T-helper 9 cell (primary cell): ENCODE measurements around the gene PLOD1.
"Not testable (repeated sequence)": the region's sequence is repeated elsewhere in the genome, so short reads cannot be mapped to it uniquely, and the experiment has no call there.

Experiments used
- DNase-seq: peaks from one replicate; pipeline ENCODE4 v3.0.0-alpha.2; 2020
- total RNA-seq, 2 donors: gene quantifications; one replicate each; lab custom pipeline; 2026; lab: John Stamatoyannopoulos, UW

The PLOD1 gene
- 0.72 to 4.3 reads per million in 2 donors for total RNA-seq

GRCh38 chr1:11934302-11935056 lies at the start of gene PLOD1:
TSS of gene PLOD1 (plus strand) at chr1:11934717. CDS start at chr1:11934780, 63 bp downstream.
- DNase-seq, result peak; percentile 85

GRCh38 chr1:11885916-11886315 lies 48.6 kb upstream of the PLOD1 start:
- DNase-seq, result no peak

- no peak for DNase-seq
Observed at GRCh38 chr1:11886986-11887665, 47.4 kb upstream of the PLOD1 start.

GRCh38 chr1:11887666-11888007 lies 46.9 kb upstream of the PLOD1 start:
- DNase-seq, result no peak

- DNase-seq, result no peak
Observed at GRCh38 chr1:11888206-11888876, 46.2 kb upstream of the PLOD1 start.

GRCh38 chr1:11888877-11889208 lies 45.7 kb upstream of the PLOD1 start:
- DNase-seq, result no peak

GRCh38 chr1:11891433-11892186 lies 42.9 kb upstream of the PLOD1 start:
- no peak for DNase-seq

GRCh38 chr1:11893907-11894251 lies 40.6 kb upstream of the PLOD1 start:
- DNase-seq, result peak; percentile 73

- not testable (repeated sequence) for DNase-seq
Observed at GRCh38 chr1:11894501-11894900, 40.0 kb upstream of the PLOD1 start.

- DNase-seq, result no peak
Observed at GRCh38 chr1:11898086-11898785, 36.3 kb upstream of the PLOD1 start.

- DNase-seq, result no peak
Observed at GRCh38 chr1:11898831-11899467, 35.6 kb upstream of the PLOD1 start.

GRCh38 chr1:11901446-11901845 lies 33.1 kb upstream of the PLOD1 start:
- not testable (repeated sequence) for DNase-seq

- no peak for DNase-seq
Observed at GRCh38 chr1:11903210-11903609, 31.3 kb upstream of the PLOD1 start.

GRCh38 chr1:11904156-11904555 lies 30.4 kb upstream of the PLOD1 start:
- not testable (repeated sequence) for DNase-seq

GRCh38 chr1:11904978-11905377 lies 29.5 kb upstream of the PLOD1 start:
- no peak for DNase-seq

- no peak for DNase-seq
Observed at GRCh38 chr1:11906870-11907269, 27.6 kb upstream of the PLOD1 start.

GRCh38 chr1:11907275-11908094 lies 27.0 kb upstream of the PLOD1 start:
- peak; percentile 80 for DNase-seq

- DNase-seq, result peak; percentile 36
Observed at GRCh38 chr1:11908095-11908675, 26.3 kb upstream of the PLOD1 start.

- not testable (repeated sequence) for DNase-seq
Observed at GRCh38 chr1:11910914-11911228, 23.6 kb upstream of the PLOD1 start.

- no peak for DNase-seq
Observed at GRCh38 chr1:11912000-11912399, 22.5 kb upstream of the PLOD1 start.
